ENCODE results near the gene PRR16.

The PRR16 gene

GRCh38 chr5:120472911-120473310 is 8.8 kb downstream of the PRR16 start:
- Histone ChIP-seq H3K27ac (no peak overlapping the region), H3K4me3 (no peak overlapping the region)
- TF ChIP-seq CTCF (IDR thresholded peaks at IDR 0.05): no peak
- DNase-seq (ENCODE audit: low spot score): no peak

- H3K4me3 ChIP-seq: no peak overlapping the region
- H3K27ac ChIP-seq: no peak overlapping the region
- TF ChIP-seq CTCF (IDR thresholded peaks at IDR 0.05): no peak
- DNase-seq (ENCODE audit: low spot score): no peak
These were observed 9.2 kb downstream of the PRR16 start for GRCh38 chr5:120473332-120473731.

- DNase-seq (ENCODE audit: low spot score): no peak
- no peak for TF ChIP-seq CTCF (IDR thresholded peaks at IDR 0.05)
- Histone ChIP-seq H3K4me3 (no peak overlapping the region), H3K27ac (no peak overlapping the region)
These were observed 12.0 kb downstream of the PRR16 start for GRCh38 chr5:120476063-120476462.

- H3K4me3 ChIP-seq: no peak overlapping the region
- DNase-seq (ENCODE audit: low spot score): no peak
- H3K27ac ChIP-seq: no peak overlapping the region
- no peak for TF ChIP-seq CTCF (IDR thresholded peaks at IDR 0.05)
These were observed 15.0 kb downstream of the PRR16 start for GRCh38 chr5:120479066-120479465.

GRCh38 chr5:120499876-120500563 is 35.9 kb downstream of the PRR16 start:
- Histone ChIP-seq H3K4me3 (no peak overlapping the region), H3K27ac (no peak overlapping the region)
- no peak for DNase-seq (ENCODE audit: low spot score)
- no peak for TF ChIP-seq CTCF (IDR thresholded peaks at IDR 0.05)

GRCh38 chr5:120502531-120502930 is 38.4 kb downstream of the PRR16 start:
- no peak for TF ChIP-seq CTCF (IDR thresholded peaks at IDR 0.05)
- no peak overlapping the region for H3K4me3 ChIP-seq
- H3K27ac ChIP-seq: no peak overlapping the region
- DNase-seq (ENCODE audit: low spot score): no peak

- H3K4me3 ChIP-seq: no peak overlapping the region
- TF ChIP-seq CTCF (IDR thresholded peaks at IDR 0.05): no peak
- H3K27ac ChIP-seq: no peak overlapping the region
- no peak for DNase-seq (ENCODE audit: low spot score)
These were observed 39.2 kb downstream of the PRR16 start for GRCh38 chr5:120503341-120503740.

All from coronary artery (tissue), 2 donors.